Lower leg skin (tissue), 3 donors: Measurements from ENCODE around the gene TMUB2.

Source experiments
- POLR2A ChIP-seq, 2 donors: fragments of 450-650 bp; IDR thresholded peaks; one replicate each; pipeline ENCODE4 v1.6.1; 2016 to 2017; ENCODE audit warnings: antibody characterized with exemption in 2 of 2, mild to moderate bottlenecking in 1 of 2, moderate library complexity in 1 of 2
- TF ChIP-seq, protein P1 (sequence below), 3 donors: fragments of 450-650 bp; IDR thresholded peaks; one replicate each; pipeline ENCODE4 v1.5.1; 2016; ENCODE audit warnings: antibody characterized with exemption in 3 of 3, mild to moderate bottlenecking in 3 of 3, moderate library complexity in 2 of 3

DNA sequence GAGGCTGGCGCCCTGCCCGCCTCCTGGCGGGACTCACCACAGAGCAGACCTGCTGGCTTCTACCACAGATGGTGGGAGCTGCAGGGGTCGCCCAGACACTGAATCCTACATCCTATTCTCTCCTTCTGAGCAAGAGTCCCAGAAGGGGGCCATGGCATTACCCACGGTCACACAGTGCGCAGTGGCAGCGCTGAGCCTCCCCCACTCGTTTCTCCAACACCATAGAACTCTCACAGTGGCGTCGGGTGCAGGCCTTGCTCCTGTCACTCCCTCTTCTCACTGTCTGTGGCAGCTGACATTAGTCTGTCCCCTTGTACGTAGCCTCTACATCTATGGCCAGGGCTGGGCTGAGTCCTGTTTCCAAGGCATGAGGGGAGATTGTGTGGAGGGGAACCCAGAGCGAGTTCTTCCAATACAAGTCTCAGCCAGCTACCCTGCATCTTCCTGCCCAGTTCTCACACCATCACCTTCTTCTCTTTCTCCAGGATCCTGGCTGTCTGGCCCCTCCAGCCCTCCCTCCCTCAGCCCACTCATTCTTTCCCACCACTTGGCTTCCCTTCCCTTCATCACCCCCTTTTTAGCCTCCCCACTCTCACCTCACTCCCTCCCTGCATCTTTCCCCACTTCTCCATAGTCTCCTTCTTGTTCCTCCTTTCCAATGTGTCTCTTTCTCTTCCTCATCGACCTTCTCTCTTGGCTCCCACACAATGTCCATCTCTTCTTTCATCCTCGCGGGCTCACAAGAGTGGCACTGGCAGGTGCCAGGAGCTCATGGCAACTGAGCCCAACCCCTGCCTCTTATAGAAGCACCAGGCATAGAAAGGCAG is 26.8 kb downstream of the TMUB2 start:
- TF ChIP-seq, protein P1, sequence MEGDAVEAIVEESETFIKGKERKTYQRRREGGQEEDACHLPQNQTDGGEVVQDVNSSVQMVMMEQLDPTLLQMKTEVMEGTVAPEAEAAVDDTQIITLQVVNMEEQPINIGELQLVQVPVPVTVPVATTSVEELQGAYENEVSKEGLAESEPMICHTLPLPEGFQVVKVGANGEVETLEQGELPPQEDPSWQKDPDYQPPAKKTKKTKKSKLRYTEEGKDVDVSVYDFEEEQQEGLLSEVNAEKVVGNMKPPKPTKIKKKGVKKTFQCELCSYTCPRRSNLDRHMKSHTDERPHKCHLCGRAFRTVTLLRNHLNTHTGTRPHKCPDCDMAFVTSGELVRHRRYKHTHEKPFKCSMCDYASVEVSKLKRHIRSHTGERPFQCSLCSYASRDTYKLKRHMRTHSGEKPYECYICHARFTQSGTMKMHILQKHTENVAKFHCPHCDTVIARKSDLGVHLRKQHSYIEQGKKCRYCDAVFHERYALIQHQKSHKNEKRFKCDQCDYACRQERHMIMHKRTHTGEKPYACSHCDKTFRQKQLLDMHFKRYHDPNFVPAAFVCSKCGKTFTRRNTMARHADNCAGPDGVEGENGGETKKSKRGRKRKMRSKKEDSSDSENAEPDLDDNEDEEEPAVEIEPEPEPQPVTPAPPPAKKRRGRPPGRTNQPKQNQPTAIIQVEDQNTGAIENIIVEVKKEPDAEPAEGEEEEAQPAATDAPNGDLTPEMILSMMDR (IDR thresholded peaks at IDR 0.05) = no peak
- TF ChIP-seq POLR2A (IDR thresholded peaks at IDR 0.05) = no peak
